Neural cell (in vitro differentiated cells): ENCODE results near the gene PPP2R5A.

ENCODE experiments used
- EZH2 ChIP-seq: fragments of 200-600, 300-800 bp; shearing (Covaris generic), sonication (generic); IDR thresholded peaks from 2 replicates; pipeline ENCODE4 v1.6.1; 2014; ENCODE audit warnings: antibody characterized with exemption, low read length, borderline replicate concordance, mild to moderate bottlenecking; ENCODE audit not compliant: insufficient read depth, poor library complexity, severe bottlenecking
- MXI1 ChIP-seq: fragments of 450-650 bp; conservative IDR thresholded peaks from 2 replicates; pipeline ENCODE4 v1.6.1; 2014; ENCODE audit warnings: antibody characterized with exemption, mild to moderate bottlenecking; ENCODE audit not compliant: poor library complexity, severe bottlenecking
- RAD21 ChIP-seq: fragments of 450-650 bp; conservative IDR thresholded peaks from 2 replicates; pipeline ENCODE4 v1.6.1; 2014; ENCODE audit warnings: antibody characterized with exemption, mild to moderate bottlenecking, moderate library complexity
- TAF1 ChIP-seq: IDR thresholded peaks from 2 replicates; pipeline ENCODE4 v1.6.1; 2012; ENCODE audit warnings: low read depth
- TF ChIP-seq, protein P1 (sequence below): fragments of 450-650 bp; IDR thresholded peaks from 2 replicates; pipeline ENCODE4 v1.5.1; 2014; ENCODE audit warnings: antibody characterized with exemption, mild to moderate bottlenecking, moderate library complexity; ENCODE audit not compliant: poor library complexity, severe bottlenecking
- TF ChIP-seq, protein P2 (sequence below): IDR thresholded peaks from 2 replicates; pipeline ENCODE4 v1.6.1; 2012; ENCODE audit warnings: borderline replicate concordance

DNA sequence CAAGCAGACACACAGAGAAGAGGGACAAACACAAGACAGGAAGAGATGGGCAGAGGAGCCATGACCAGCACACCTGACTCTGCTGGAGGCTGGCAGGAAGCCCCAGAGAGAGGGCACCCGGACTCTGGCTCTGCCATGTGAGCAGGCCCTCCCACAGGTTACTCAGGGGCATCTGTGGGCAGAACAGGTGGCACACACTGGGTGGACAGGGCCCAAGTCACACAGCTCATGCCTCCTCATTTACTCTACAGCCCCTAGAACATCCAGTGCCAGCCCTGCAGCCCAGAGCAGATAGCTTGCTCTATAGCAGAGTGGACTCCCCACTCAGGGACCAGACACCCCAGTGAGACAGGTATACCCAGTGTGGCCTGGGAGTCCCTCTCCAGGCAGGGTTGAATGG lies 100.8 kb downstream of the PPP2R5A start:
- TF ChIP-seq TAF1 = no peak
- TF ChIP-seq, protein P1, sequence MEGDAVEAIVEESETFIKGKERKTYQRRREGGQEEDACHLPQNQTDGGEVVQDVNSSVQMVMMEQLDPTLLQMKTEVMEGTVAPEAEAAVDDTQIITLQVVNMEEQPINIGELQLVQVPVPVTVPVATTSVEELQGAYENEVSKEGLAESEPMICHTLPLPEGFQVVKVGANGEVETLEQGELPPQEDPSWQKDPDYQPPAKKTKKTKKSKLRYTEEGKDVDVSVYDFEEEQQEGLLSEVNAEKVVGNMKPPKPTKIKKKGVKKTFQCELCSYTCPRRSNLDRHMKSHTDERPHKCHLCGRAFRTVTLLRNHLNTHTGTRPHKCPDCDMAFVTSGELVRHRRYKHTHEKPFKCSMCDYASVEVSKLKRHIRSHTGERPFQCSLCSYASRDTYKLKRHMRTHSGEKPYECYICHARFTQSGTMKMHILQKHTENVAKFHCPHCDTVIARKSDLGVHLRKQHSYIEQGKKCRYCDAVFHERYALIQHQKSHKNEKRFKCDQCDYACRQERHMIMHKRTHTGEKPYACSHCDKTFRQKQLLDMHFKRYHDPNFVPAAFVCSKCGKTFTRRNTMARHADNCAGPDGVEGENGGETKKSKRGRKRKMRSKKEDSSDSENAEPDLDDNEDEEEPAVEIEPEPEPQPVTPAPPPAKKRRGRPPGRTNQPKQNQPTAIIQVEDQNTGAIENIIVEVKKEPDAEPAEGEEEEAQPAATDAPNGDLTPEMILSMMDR = no peak
- no peak for TF ChIP-seq MXI1
- TF ChIP-seq, protein P2, sequence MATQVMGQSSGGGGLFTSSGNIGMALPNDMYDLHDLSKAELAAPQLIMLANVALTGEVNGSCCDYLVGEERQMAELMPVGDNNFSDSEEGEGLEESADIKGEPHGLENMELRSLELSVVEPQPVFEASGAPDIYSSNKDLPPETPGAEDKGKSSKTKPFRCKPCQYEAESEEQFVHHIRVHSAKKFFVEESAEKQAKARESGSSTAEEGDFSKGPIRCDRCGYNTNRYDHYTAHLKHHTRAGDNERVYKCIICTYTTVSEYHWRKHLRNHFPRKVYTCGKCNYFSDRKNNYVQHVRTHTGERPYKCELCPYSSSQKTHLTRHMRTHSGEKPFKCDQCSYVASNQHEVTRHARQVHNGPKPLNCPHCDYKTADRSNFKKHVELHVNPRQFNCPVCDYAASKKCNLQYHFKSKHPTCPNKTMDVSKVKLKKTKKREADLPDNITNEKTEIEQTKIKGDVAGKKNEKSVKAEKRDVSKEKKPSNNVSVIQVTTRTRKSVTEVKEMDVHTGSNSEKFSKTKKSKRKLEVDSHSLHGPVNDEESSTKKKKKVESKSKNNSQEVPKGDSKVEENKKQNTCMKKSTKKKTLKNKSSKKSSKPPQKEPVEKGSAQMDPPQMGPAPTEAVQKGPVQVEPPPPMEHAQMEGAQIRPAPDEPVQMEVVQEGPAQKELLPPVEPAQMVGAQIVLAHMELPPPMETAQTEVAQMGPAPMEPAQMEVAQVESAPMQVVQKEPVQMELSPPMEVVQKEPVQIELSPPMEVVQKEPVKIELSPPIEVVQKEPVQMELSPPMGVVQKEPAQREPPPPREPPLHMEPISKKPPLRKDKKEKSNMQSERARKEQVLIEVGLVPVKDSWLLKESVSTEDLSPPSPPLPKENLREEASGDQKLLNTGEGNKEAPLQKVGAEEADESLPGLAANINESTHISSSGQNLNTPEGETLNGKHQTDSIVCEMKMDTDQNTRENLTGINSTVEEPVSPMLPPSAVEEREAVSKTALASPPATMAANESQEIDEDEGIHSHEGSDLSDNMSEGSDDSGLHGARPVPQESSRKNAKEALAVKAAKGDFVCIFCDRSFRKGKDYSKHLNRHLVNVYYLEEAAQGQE = no peak
- TF ChIP-seq EZH2 = no peak
- TF ChIP-seq RAD21 = no peak
